HG03103 (cell line): Measurements from ENCODE around the gene EFNA1.

Experiments
- ATAC-seq: cut with Tn5 transposase; IDR thresholded peaks from one replicate; pipeline ENCODE4 v1.9.1; 2021; ENCODE audit warnings: low read depth; ENCODE audit not compliant: unreplicated experiment

Gene EFNA1

DNA sequence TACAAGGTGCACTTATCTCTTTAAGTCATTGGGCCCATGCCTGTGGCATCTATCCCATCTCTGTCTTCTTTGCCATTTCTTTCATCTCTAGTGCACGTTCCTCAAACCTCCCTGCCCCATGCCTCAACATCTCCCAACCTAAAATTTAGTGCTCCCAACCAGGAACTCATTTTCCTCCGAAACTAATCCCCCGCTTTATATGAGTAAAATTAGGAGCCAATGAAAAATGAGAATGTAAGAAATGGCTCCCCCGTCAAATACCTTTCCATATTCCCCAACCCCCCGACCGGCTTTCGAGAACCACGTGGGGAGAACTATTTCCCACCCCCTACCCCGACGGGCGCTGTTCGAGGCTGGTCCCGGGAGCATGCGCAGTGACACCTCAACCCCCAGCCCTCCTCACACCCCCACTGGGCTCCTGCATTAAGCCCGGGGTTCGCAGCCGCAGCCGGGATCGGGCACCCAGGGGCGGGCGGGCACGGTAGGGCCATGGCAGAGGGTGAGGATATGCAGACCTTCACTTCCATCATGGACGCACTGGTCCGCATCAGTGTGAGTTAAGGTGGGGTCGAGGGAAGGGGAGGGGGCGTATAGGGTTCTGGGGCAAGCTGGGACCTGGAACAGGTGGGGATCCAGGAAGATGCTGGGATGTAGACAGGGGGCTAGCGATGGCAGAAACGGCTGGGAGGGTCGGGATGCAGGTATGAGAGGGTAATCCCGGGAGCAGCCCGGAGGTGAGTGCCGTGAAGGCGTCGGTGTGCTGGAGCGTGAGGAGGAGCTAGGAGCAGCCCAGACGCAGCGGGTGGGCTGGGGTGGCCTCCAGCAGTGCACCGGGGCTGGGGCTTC is 46.0 kb downstream of the EFNA1 start, which contains the start of gene TRIM46:
Gene TRIM46, plus strand, starts transcription at position 372 of the 846 bp plus-strand sequence. Its CDS starts 118 bp downstream, at position 490.
- ATAC-seq: no peak

GRCh38 chr1:155174324-155175280 is 46.9 kb downstream of the EFNA1 start:
- ATAC-seq: no peak

- ATAC-seq: no peak
Observed at GRCh38 chr1:155175281-155175926, 47.7 kb downstream of the EFNA1 start.

DNA sequence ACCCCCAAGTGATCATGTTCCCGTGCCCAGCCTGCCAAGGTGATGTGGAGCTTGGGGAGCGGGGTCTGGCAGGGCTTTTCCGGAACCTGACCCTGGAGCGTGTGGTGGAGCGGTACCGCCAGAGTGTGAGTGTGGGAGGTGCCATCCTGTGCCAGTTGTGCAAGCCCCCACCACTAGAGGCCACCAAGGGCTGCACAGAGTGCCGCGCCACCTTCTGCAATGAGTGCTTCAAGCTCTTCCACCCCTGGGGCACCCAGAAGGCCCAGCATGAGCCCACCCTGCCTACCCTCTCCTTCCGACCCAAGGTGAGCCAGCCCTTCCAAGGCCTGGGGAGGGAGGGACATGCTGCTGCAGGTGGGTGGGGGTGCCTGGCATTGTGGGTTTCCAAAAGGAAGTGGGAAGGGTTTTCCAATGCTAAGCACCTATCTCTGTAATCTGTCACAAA is 48.3 kb downstream of the EFNA1 start:
- no peak for ATAC-seq

- no peak for ATAC-seq
Observed at GRCh38 chr1:155176544-155177071, 48.9 kb downstream of the EFNA1 start.

GRCh38 chr1:155177192-155177917 is 49.7 kb downstream of the EFNA1 start:
- ATAC-seq: no peak

DNA sequence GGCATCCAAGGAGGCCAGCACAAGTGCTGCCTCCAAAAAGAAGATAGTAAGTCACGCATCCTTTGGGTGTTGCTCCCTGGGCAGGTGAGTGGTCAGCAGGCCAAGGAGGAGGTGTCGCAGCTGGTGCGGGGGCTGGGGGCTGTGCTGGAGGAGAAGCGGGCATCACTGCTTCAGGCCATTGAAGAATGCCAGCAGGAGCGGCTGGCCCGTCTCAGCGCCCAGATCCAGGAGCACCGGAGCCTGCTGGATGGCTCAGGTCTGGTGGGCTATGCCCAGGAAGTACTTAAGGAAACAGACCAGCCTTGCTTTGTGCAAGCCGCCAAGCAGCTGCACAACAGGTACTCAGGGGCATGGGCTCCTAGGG is 50.2 kb downstream of the EFNA1 start:
- no peak for ATAC-seq

GRCh38 chr1:155178441-155179111 is 50.9 kb downstream of the EFNA1 start:
- no peak for ATAC-seq

DNA sequence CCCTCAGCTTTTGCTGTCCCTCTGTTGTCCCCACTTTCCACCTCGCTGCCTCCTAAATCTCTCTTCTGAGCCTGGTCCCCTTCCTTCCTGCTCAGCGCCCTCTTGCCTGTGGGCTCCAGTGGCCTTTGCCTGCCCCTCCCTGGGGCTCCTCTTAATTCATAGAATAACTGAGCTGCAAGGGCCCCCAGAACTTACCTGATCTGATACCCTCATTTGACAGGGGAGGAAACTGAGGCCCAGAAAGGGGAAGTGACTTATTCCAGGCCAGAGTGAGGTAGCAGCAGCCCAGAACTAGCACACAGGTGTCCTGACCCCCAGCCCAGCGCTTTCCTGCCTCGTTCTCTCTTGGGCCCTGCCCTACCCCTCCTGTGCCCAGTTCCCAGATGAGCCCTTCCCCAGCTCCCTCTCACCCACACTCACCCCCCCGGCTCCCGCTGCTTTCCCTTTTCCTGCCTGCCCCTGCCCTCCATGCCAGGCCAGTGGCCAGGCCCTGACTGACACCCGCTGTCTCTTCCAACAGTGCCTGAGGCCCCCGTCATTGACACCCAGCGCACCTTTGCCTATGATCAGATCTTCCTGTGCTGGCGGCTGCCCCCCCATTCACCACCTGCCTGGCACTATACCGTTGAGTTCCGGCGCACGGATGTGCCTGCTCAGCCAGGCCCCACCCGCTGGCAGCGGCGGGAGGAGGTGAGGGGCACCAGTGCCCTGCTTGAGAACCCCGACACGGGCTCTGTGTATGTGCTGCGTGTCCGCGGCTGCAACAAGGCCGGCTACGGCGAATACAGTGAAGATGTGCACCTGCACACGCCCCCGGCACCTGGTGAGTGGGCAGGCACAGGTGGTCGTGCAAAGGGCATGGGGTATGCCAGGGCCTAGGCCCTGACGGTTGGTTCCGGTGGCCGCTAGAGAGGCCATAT is 51.7 kb downstream of the EFNA1 start:
- ATAC-seq: no peak

DNA sequence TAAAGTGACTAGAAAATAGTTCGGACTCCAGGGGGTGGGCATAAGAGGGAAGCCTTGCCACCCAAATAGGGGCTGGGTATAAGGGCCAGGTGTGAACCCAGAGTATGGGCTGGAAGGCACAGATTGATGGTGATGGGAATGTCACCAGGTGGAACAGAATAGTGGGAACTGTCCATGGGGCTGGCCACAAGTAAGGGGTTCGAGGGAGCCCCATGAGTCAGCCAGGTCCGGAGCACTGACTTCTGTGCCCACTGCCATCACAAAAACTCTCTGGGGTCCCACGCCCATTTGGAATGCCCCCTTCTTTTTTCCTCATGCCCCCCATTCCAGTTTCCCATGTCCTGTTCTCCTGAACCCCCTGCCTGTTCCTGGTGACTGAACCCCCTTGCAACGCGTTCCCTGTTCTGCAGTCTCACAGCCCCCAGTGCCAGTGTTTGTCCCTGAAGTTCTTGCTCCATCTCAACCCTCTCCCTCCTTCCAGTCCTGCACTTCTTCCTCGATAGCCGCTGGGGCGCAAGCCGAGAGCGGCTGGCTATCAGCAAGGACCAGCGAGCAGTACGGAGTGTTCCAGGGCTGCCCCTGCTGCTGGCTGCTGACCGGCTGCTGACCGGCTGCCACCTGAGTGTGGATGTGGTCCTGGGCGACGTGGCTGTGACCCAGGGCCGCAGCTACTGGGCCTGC is 53.8 kb downstream of the EFNA1 start:
- no peak for ATAC-seq

GRCh38 chr1:155182052-155182550 is 54.4 kb downstream of the EFNA1 start:
- no peak for ATAC-seq

GRCh38 chr1:155183775-155184221 is 56.1 kb downstream of the EFNA1 start:
- no peak for ATAC-seq

GRCh38 chr1:155184351-155184811 is 56.7 kb downstream of the EFNA1 start:
- no peak for ATAC-seq
